Skin epidermis (tissue), 12 donors: ENCODE measurements around the gene ABLIM2.

ENCODE experiments used
- H3K27ac ChIP-seq, 21 experiments: fragments of 200-600 bp; sonication (generic) in 11 of 21; one replicate each; pipeline ENCODE4 v1.5.0; 2020; ENCODE audit warnings: mild to moderate bottlenecking in 3 of 21, inconsistent platforms in 2 of 21, moderate library complexity in 2 of 21
- H3K4me3 ChIP-seq, 7 experiments: fragments of 200-600 bp; sonication (generic) in 2 of 7; one replicate each; pipeline ENCODE4 v1.5.0; 2020; ENCODE audit warnings: inconsistent platforms in 2 of 7, mild to moderate bottlenecking in 2 of 7, moderate library complexity in 1 of 7

Gene ABLIM2

GRCh38 chr4:8024073-8024786, 134.4 kb downstream of the ABLIM2 start:
- no peak overlapping the region for H3K4me3 ChIP-seq
- H3K27ac ChIP-seq = no peak overlapping the region

- H3K27ac ChIP-seq = no peak overlapping the region
- no peak overlapping the region for H3K4me3 ChIP-seq
These were observed 134.9 kb downstream of the ABLIM2 start for GRCh38 chr4:8023696-8024033.

- Histone ChIP-seq H3K27ac (no peak overlapping the region), H3K4me3 (no peak overlapping the region)
These were observed 135.6 kb downstream of the ABLIM2 start for GRCh38 chr4:8022767-8023695.

GRCh38 chr4:8021796-8022195, 136.8 kb downstream of the ABLIM2 start:
- Histone ChIP-seq H3K4me3 (no peak overlapping the region), H3K27ac (no peak overlapping the region)

- Histone ChIP-seq H3K4me3 (no peak overlapping the region), H3K27ac (peak overlapping the region in 3 of 21 experiments; percentile 30 to 50 (median 31))
These were observed 138.9 kb downstream of the ABLIM2 start for GRCh38 chr4:8019396-8020365.

GRCh38 chr4:8016527-8016926, 142.1 kb downstream of the ABLIM2 start:
- no peak overlapping the region for H3K27ac ChIP-seq

GRCh38 chr4:8015512-8015911, 143.1 kb downstream of the ABLIM2 start:
- no peak overlapping the region for H3K4me3 ChIP-seq
- H3K27ac ChIP-seq = no peak overlapping the region

More at GRCh38 chr4:8016527-8016926, 142.1 kb downstream of the ABLIM2 start:
- H3K4me3 ChIP-seq = no peak overlapping the region

- Histone ChIP-seq H3K4me3 (no peak overlapping the region), H3K27ac (no peak overlapping the region)
These were observed 144.5 kb downstream of the ABLIM2 start for GRCh38 chr4:8013976-8014726.

GRCh38 chr4:8012517-8012916, 146.1 kb downstream of the ABLIM2 start:
- no peak overlapping the region for H3K4me3 ChIP-seq

GRCh38 chr4:8010618-8011017, 148.0 kb downstream of the ABLIM2 start:
- no peak overlapping the region for H3K4me3 ChIP-seq
- no peak overlapping the region for H3K27ac ChIP-seq

More at GRCh38 chr4:8012517-8012916, 146.1 kb downstream of the ABLIM2 start:
- H3K27ac ChIP-seq = no peak overlapping the region

- Histone ChIP-seq H3K4me3 (no peak overlapping the region), H3K27ac (no peak overlapping the region)
These were observed 148.7 kb downstream of the ABLIM2 start for GRCh38 chr4:8009710-8010511.

- Histone ChIP-seq H3K27ac (no peak overlapping the region), H3K4me3 (no peak overlapping the region)
These were observed 149.5 kb downstream of the ABLIM2 start for GRCh38 chr4:8009097-8009496.

GRCh38 chr4:8008391-8008790, 150.2 kb downstream of the ABLIM2 start:
- H3K4me3 ChIP-seq = no peak overlapping the region

GRCh38 chr4:8007581-8007980, 151.0 kb downstream of the ABLIM2 start:
- Histone ChIP-seq H3K4me3 (no peak overlapping the region), H3K27ac (no peak overlapping the region)

More at GRCh38 chr4:8008391-8008790, 150.2 kb downstream of the ABLIM2 start:
- H3K27ac ChIP-seq = no peak overlapping the region

- no peak overlapping the region for H3K4me3 ChIP-seq
- no peak overlapping the region for H3K27ac ChIP-seq
These were observed 152.1 kb downstream of the ABLIM2 start for GRCh38 chr4:8006471-8006870.

- no peak overlapping the region for H3K4me3 ChIP-seq
- no peak overlapping the region for H3K27ac ChIP-seq
These were observed 152.8 kb downstream of the ABLIM2 start for GRCh38 chr4:8005814-8006215.

GRCh38 chr4:8005033-8005808, 153.4 kb downstream of the ABLIM2 start:
- no peak overlapping the region for H3K27ac ChIP-seq
- no peak overlapping the region for H3K4me3 ChIP-seq

GRCh38 chr4:8004066-8004465, 154.5 kb downstream of the ABLIM2 start:
- H3K27ac ChIP-seq = no peak overlapping the region
- no peak overlapping the region for H3K4me3 ChIP-seq
